Cardiac muscle cell (in vitro differentiated cells and primary cell): ENCODE data around the gene ZNF787. TPM values are rescaled to one million over a fixed set of nuclear protein-coding genes. Genes with fewer than 3 reads are reported as not detected.
"Not testable (repeated sequence)": the region's sequence is repeated elsewhere in the genome, so short reads cannot be mapped to it uniquely, and the experiment has no call there.

ENCODE experiments used
- DNase-seq, 2 donors: peaks; one replicate each; pipeline versions ENCODE4 v3.0.0 to v3.0.0-alpha.2; 2010 to 2017; ENCODE audit warnings: low read depth in 1 of 2, low spot score in 1 of 2
- H3K27ac ChIP-seq: fragments of 200-600 bp; sonication (generic); 2 replicates; pipeline ENCODE4 v1.5.1; 2016
- H3K27me3 ChIP-seq: fragments of 200-600 bp; sonication (generic); 2 replicates; pipeline ENCODE4 v1.6.0; 2016; ENCODE audit warnings: control low read depth
- H3K36me3 ChIP-seq: fragments of 200-600 bp; sonication (generic); 2 replicates; pipeline ENCODE4 v1.5.1; 2016; ENCODE audit warnings: control low read depth
- H3K4me1 ChIP-seq: fragments of 200-600 bp; sonication (generic); 2 replicates; pipeline ENCODE4 v1.8.1; 2017; ENCODE audit warnings: low read depth, mild to moderate bottlenecking, mixed run types
- H3K4me3 ChIP-seq: fragments of 200-600 bp; sonication (generic); 2 replicates; pipeline ENCODE4 v1.5.1; 2016; ENCODE audit warnings: mild to moderate bottlenecking
- H3K9me3 ChIP-seq: fragments of 200-600 bp; sonication (generic); 2 replicates; pipeline ENCODE4 v1.5.1; 2017; ENCODE audit warnings: low read depth, mild to moderate bottlenecking, control low read depth
- polyA plus RNA-seq: library from polyadenylated mRNA; unstranded; fragments of >200 nt; fragmentation: Nextera tagmentation; extraction: Ambion mirVana; gene quantifications from 2 replicates; pipeline ENCODE4 v1.2.1, GENCODE V29; 2016
- total RNA-seq: library from RNA; depleted of rRNA; stranded (reverse); fragments of >200 nt; gene quantifications from 2 replicates; pipeline ENCODE4 v1.2.3, GENCODE V29; 2016
- TF ChIP-seq, protein P1 (sequence below): IDR thresholded peaks from 2 replicates; pipeline ENCODE4 v1.5.1; 2012; ENCODE audit warnings: low read depth, mild to moderate bottlenecking, low read length

Gene ZNF787
- total and polyA plus RNA-seq, 2 experiments from 2014 or later: 29.2 to 45.5 TPM

GRCh38 chr19:56106397-56106849 lies 14.7 kb downstream of the ZNF787 start:
- H3K27me3 ChIP-seq: no peaks in the 10 kb centered on the region
- no peak overlapping the region for H3K4me3 ChIP-seq
- peak overlapping the region; percentile 14 for H3K27ac ChIP-seq
- peaks cover 34% of the 10 kb centered on the region for H3K4me1 ChIP-seq
- no peak for DNase-seq
- TF ChIP-seq, protein P1, sequence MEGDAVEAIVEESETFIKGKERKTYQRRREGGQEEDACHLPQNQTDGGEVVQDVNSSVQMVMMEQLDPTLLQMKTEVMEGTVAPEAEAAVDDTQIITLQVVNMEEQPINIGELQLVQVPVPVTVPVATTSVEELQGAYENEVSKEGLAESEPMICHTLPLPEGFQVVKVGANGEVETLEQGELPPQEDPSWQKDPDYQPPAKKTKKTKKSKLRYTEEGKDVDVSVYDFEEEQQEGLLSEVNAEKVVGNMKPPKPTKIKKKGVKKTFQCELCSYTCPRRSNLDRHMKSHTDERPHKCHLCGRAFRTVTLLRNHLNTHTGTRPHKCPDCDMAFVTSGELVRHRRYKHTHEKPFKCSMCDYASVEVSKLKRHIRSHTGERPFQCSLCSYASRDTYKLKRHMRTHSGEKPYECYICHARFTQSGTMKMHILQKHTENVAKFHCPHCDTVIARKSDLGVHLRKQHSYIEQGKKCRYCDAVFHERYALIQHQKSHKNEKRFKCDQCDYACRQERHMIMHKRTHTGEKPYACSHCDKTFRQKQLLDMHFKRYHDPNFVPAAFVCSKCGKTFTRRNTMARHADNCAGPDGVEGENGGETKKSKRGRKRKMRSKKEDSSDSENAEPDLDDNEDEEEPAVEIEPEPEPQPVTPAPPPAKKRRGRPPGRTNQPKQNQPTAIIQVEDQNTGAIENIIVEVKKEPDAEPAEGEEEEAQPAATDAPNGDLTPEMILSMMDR: no peak
- no peaks in the 10 kb centered on the region for H3K36me3 ChIP-seq
- H3K9me3 ChIP-seq: no peaks in the 10 kb centered on the region

- H3K9me3 ChIP-seq, H3K4me3 ChIP-seq, H3K36me3 ChIP-seq, DNase-seq, H3K27me3 ChIP-seq: not testable (repeated sequence)
- Histone ChIP-seq H3K27ac (peak overlapping the region; percentile 48), H3K4me1 (peaks cover 29% of the 10 kb centered on the region)
These were observed 15.2 kb downstream of the ZNF787 start for GRCh38 chr19:56105831-56106396.

- TF ChIP-seq, protein P1: peak; percentile 51
- peak overlapping the region; percentile 48 for H3K27ac ChIP-seq
These were observed 15.9 kb downstream of the ZNF787 start for GRCh38 chr19:56105090-56105701.

GRCh38 chr19:56104423-56104822 lies 16.7 kb downstream of the ZNF787 start:
- H3K27ac ChIP-seq: no peak overlapping the region
- DNase-seq: no peak
- TF ChIP-seq, protein P1: no peak

More at GRCh38 chr19:56105090-56105701, 15.9 kb downstream of the ZNF787 start:
- Histone ChIP-seq H3K36me3 (no peaks in the 10 kb centered on the region), H3K27me3 (no peaks in the 10 kb centered on the region), H3K4me3 (no peak overlapping the region), H3K9me3 (no peaks in the 10 kb centered on the region), H3K4me1 (peaks cover 22% of the 10 kb centered on the region)
- peak; percentile 61 to 78 for DNase-seq

DNA sequence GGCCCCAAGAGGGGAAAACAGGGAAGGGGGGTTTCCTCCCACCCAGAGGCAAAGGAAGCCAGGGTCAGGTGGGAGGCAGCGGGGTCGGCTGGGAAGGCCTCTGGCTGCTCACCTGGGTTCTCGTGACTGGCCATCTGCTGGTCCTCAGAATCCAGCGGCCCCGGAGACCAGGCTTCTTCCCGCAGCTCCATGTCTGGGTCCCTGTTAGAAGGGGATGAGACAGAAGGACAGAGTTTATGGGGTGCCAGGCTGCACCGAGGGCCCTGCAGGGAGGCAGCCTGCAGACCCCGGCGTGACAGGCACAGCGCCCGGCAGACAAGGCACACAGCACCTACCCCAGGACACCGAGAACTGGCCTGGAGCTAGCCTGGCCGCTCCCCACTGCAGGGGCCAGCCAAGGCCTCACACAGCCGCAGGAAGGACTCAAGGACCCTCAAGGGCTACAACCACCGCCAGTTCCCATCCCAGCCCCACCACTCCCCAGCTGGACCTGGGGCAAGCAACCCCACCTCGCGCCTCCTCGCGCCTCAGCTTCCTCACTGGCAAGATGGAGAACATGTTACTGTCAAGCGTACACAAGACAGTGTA lies 18.0 kb downstream of the ZNF787 start:
- no peak overlapping the region for H3K4me3 ChIP-seq
- no peaks in the 10 kb centered on the region for H3K9me3 ChIP-seq
- H3K27me3 ChIP-seq: no peaks in the 10 kb centered on the region
- TF ChIP-seq, protein P1: no peak
- H3K4me1 ChIP-seq: peaks cover 4% of the 10 kb centered on the region
- no peak for DNase-seq
- H3K36me3 ChIP-seq: no peaks in the 10 kb centered on the region
- no peak overlapping the region for H3K27ac ChIP-seq

More at GRCh38 chr19:56104423-56104822, 16.7 kb downstream of the ZNF787 start:
- no peak overlapping the region for H3K4me3 ChIP-seq
- H3K9me3 ChIP-seq: no peaks in the 10 kb centered on the region
- H3K27me3 ChIP-seq: no peaks in the 10 kb centered on the region
- peaks cover 16% of the 10 kb centered on the region for H3K4me1 ChIP-seq
- H3K36me3 ChIP-seq: no peaks in the 10 kb centered on the region
